H1 (cell line): ENCODE data around the gene CALD1.

Experiments used
- CBX8 ChIP-seq: fragments of 300-800, 300-1000 bp; sonication (generic); IDR thresholded peaks from 2 replicates; pipeline ENCODE4 v1.7.1; 2016; ENCODE audit warnings: low read depth, low read length, borderline replicate concordance
- CTCF ChIP-seq, 3 experiments: IDR thresholded peaks; 1 replicate in 2 of 3; 2 replicates in 1 of 3; pipeline versions ENCODE4 v1.5.1 to v1.6.1; 2011; ENCODE audit warnings: low read length in 3 of 3, mild to moderate bottlenecking in 3 of 3, inconsistent platforms in 2 of 3, low read depth in 1 of 3, moderate library complexity in 1 of 3; ENCODE audit not compliant: insufficient read depth in 1 of 3; ENCODE audit errors: control extremely low read depth in 1 of 3
- EZH2 ChIP-seq: fragments of 200-600 bp; sonication (generic); IDR thresholded peaks from 2 replicates; pipeline ENCODE4 v1.7.1; 2012; ENCODE audit warnings: low read depth, mild to moderate bottlenecking, moderate library complexity, low read length, inconsistent platforms; ENCODE audit not compliant: severe bottlenecking
- JUND ChIP-seq: IDR thresholded peaks from 2 replicates; pipeline ENCODE4 v1.6.1; 2011; ENCODE audit warnings: mild to moderate bottlenecking, improper control_type of control experiment, low read length
- MAFK ChIP-seq: IDR thresholded peaks from 2 replicates; pipeline ENCODE4 v1.6.1; 2012; ENCODE audit warnings: low read depth, mild to moderate bottlenecking, improper control_type of control experiment, low read length
- NRF1 ChIP-seq: IDR thresholded peaks from 2 replicates; pipeline ENCODE4 v1.6.1; 2011; ENCODE audit warnings: mild to moderate bottlenecking, low read depth, low read length, improper control_type of control experiment
- SAP30 ChIP-seq: fragments of 300-600 bp; sonication (generic); IDR thresholded peaks from 2 replicates; pipeline ENCODE4 v1.7.1; 2012; ENCODE audit warnings: low read length, moderate library complexity, mild to moderate bottlenecking, inconsistent platforms; ENCODE audit not compliant: insufficient read depth, insufficient replicate concordance
- SIN3A ChIP-seq, 2 experiments: IDR thresholded peaks in 1 of 2; conservative IDR thresholded peaks in 1 of 2; 2 replicates each; pipeline ENCODE4 v1.6.1; 2011 to 2012; ENCODE audit warnings: low read length in 2 of 2, improper control_type of control experiment in 1 of 2, low read depth in 1 of 2, mild to moderate bottlenecking in 1 of 2
- TEAD4 ChIP-seq: IDR thresholded peaks from 2 replicates; pipeline ENCODE4 v1.6.1; 2012; ENCODE audit warnings: low read depth, low read length, inconsistent platforms, mixed read lengths
- ZNF274 ChIP-seq: IDR thresholded peaks from 2 replicates; pipeline ENCODE4 v1.7.0; 2012; ENCODE audit warnings: low read length, borderline replicate concordance; ENCODE audit errors: extremely low read depth

- TF ChIP-seq TEAD4 (no peak), SIN3A (conservative IDR thresholded peaks at IDR 0.05 in 1 of 2, IDR thresholded peaks at IDR 0.05 in 1 of 2; ENCODE audit: low read depth in 1 of 2, low read length in 2 of 2) (no peak), JUND (no peak), CBX8 (no peak), MAFK (no peak), CTCF (IDR thresholded peaks at IDR 0.05; ENCODE audit: control extremely low read depth in 1 of 3, insufficient read depth in 1 of 3, low read depth in 1 of 3, low read length in 3 of 3) (no peak), ZNF274 (no peak), NRF1 (no peak), EZH2 (no peak), SAP30 (no peak)
These were observed 216.7 kb downstream of the CALD1 start for GRCh38 chr7:134996097-134996550.
